ENCODE measurements around the gene CENPT.
"Not testable (repeated sequence)": the region's sequence is repeated elsewhere in the genome, so short reads cannot be mapped to it uniquely, and the experiment has no call there.

CENPT gene

DNA sequence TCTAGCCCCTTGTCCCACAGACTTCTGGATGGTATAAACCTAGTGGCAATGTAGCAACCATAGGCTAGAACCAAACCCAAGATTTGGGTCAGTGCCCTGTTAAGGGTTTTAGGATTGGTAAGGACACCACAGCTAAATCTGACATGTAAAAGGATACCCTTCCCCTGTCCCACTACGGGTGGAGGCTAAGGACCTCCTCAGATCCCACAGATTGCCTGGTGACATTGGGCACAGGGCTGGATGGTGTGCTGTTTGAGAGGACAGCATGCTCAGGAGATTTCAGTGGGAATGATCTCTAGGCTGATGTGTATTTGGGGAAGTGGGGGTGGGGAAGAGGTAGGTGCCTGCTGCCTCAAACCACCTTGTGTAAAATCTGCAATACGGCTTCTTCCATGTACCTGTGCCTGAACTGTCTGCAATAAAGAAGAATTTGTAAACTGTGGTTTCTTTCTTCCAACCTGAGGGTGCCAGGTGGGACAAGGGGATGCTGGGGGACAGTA, 24.7 kb upstream of the CENPT start:
- ChIA-PET CTCF (interaction anchor here (0.6 to 1.7 kb wide), 5 partner anchors 11 to 62 kb away, joined by 3 to 9 read pairs (median 3); partner anchors contain the start of gene NRN1L), POLR2A (ENCODE audit: low non-redundant PET) (interaction anchor here (0.6 to 0.8 kb wide), 2 partner anchors 13 to 26 kb away, joined by 3 to 4 read pairs; partner anchors contain the start of gene NUTF2)
- TF ChIP-seq, protein P1, sequence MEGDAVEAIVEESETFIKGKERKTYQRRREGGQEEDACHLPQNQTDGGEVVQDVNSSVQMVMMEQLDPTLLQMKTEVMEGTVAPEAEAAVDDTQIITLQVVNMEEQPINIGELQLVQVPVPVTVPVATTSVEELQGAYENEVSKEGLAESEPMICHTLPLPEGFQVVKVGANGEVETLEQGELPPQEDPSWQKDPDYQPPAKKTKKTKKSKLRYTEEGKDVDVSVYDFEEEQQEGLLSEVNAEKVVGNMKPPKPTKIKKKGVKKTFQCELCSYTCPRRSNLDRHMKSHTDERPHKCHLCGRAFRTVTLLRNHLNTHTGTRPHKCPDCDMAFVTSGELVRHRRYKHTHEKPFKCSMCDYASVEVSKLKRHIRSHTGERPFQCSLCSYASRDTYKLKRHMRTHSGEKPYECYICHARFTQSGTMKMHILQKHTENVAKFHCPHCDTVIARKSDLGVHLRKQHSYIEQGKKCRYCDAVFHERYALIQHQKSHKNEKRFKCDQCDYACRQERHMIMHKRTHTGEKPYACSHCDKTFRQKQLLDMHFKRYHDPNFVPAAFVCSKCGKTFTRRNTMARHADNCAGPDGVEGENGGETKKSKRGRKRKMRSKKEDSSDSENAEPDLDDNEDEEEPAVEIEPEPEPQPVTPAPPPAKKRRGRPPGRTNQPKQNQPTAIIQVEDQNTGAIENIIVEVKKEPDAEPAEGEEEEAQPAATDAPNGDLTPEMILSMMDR (conservative IDR thresholded peaks at IDR 0.05; ENCODE audit: low read depth): no peak
- peak overlapping the region; percentile 79 for H3K27ac ChIP-seq
- DNase-seq (ENCODE audit: low spot score): no peak

DNA sequence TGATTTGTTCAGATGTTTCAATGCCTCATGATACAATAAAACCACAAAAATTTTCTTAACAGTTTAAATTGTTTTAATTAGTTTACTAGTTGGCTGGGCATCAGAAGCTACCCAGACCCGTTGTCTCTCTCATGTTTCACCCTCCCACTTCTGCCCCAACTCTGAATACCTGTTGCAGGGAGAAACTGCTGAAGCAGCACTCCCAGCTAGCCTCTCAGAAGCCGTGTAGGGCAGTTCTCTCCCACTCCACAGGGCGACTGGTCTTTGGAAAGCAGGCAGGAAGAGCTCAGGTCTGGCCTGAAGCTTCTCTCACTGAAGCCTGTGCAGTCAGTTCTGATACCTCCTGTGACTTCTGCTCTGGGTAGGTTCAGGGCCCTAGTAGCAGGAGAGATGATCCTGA, 23.8 kb upstream of the CENPT start:
- no peak for DNase-seq (ENCODE audit: low spot score)
- CTCF ChIA-PET: interaction anchor here (1.2 to 1.7 kb wide), 4 partner anchors 12 to 55 kb away, joined by 3 to 9 read pairs (median 5); partner anchors contain the start of gene NRN1L
- POLR2A ChIA-PET (ENCODE audit: low non-redundant PET): interaction anchor here (0.6 to 0.8 kb wide), 2 partner anchors 12 to 25 kb away, joined by 3 to 4 read pairs; partner anchors contain the start of gene NUTF2
- TF ChIP-seq, protein P1 (conservative IDR thresholded peaks at IDR 0.05; ENCODE audit: low read depth): no peak
- peak overlapping the region; percentile 79 for H3K27ac ChIP-seq

DNA sequence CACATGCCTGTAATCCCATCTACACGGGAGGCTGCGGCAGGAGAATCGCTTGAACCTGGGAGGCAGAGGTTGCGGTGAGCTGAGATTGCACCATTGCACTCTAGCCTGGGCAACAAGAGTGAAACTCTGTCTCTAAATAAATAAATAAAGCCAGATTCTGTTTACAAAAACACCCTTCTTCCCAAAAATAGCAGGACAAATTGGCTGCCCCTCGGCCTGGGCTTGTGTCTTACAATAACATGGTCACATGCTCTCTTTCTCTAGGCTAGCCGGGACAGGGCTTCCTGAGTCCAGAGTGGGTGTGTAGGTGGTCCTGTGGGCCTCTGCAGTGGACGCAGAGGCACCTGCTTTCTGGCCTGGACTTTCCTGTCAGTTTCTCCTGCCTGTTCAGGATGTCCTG, 22.2 kb upstream of the CENPT start:
- CTCF ChIA-PET: interaction anchor here (1.4 kb wide), 1 partner anchor 202 kb away, joined by 5 read pairs; no protein-coding TSS in a partner anchor
- no peak for DNase-seq (ENCODE audit: low spot score)
- peak overlapping the region; percentile 56 for H3K27ac ChIP-seq
- TF ChIP-seq, protein P1 (conservative IDR thresholded peaks at IDR 0.05; ENCODE audit: low read depth): no peak
- POLR2A ChIA-PET (ENCODE audit: low non-redundant PET): no interaction called here

DNA sequence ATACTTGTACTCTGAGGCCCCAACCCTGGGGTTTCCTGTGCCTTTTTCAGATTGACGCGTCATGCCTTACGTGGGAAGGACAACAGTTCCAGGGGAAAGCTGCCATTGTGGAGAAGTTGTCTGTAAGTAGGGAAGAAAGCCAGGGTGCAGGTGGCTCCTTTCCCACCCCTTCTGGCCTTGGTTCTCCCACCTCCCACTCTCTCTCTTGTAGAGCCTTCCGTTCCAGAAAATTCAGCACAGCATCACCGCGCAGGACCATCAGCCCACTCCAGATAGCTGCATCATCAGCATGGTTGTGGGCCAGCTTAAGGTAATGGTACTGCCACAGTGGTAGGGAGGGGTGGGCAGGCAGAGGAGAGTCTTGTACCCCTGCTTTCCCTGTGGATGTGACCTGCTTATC, 20.8 kb upstream of the CENPT start:
- TF ChIP-seq, protein P1 (conservative IDR thresholded peaks at IDR 0.05; ENCODE audit: low read depth): no peak
- peak overlapping the region; percentile 30; the same call in 1 of the 2 replicates for H3K27ac ChIP-seq
- ChIA-PET POLR2A (ENCODE audit: low non-redundant PET) (no interaction called here), CTCF (interaction anchor here (0.6 kb wide), 1 partner anchor 61 kb away, joined by 4 read pairs; no protein-coding TSS in a partner anchor)
- DNase-seq (ENCODE audit: low spot score): no peak

DNA sequence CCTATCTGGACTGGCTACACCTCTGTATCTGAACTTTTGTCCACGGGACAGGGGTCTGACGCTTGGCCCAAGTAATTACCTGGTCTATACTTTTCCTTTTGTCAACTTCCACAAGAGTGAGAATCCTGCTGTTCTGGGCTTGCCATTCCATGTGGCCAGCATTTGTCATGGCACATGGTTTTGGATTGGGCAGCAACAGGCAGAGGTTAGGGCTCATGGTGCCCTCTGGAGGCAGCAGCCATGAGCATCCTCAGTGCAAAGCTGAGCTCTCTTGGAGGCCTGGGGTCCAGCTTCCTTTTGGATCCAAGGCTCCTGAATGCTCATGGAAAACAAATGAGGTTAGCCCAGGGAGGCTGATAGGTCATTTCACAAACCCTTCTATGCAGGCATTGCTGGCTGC, 17.8 kb upstream of the CENPT start:
- POLR2A ChIA-PET (ENCODE audit: low non-redundant PET): no interaction called here
- no peak for DNase-seq (ENCODE audit: low spot score)
- peak overlapping the region; percentile 17; the same call in 1 of the 2 replicates for H3K27ac ChIP-seq
- CTCF ChIA-PET: interaction anchor here (0.6 to 1.3 kb wide), 5 partner anchors 46 to 236 kb away, joined by 3 to 5 read pairs (median 4); no protein-coding TSS in a partner anchor
- TF ChIP-seq, protein P1 (conservative IDR thresholded peaks at IDR 0.05; ENCODE audit: low read depth): no peak; the same call in 1 of the 2 replicates

DNA sequence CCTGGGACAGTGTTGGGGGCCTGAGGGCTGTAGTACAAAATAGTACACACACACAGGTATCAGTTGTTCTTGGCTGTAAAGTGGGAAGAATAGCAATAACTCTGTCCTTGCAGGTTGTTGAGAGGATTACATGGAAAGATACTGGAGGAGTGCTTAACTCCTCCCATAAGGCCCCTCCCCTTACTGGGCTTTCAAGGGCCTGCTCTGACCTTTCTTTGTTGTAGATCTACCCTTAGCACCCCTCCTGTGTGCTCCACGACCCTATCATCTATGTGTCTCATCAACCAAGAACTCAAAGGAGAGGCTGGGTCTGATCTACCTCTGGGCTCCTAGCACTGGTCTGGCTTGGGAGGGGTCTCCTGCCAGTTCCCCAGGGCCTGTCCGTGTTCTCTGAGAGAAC, 17.1 kb upstream of the CENPT start:
- ChIA-PET POLR2A (ENCODE audit: low non-redundant PET) (interaction anchor here (0.7 kb wide), 1 partner anchor 20 kb away, joined by 3 read pairs; no protein-coding TSS in a partner anchor), CTCF (interaction anchor here (1.3 kb wide), 1 partner anchor 192 kb away, joined by 4 read pairs; no protein-coding TSS in a partner anchor)
- DNase-seq (ENCODE audit: low spot score): no peak
- peak overlapping the region; percentile 17; the same call in 1 of the 2 replicates for H3K27ac ChIP-seq
- TF ChIP-seq, protein P1 (conservative IDR thresholded peaks at IDR 0.05; ENCODE audit: low read depth): no peak

DNA sequence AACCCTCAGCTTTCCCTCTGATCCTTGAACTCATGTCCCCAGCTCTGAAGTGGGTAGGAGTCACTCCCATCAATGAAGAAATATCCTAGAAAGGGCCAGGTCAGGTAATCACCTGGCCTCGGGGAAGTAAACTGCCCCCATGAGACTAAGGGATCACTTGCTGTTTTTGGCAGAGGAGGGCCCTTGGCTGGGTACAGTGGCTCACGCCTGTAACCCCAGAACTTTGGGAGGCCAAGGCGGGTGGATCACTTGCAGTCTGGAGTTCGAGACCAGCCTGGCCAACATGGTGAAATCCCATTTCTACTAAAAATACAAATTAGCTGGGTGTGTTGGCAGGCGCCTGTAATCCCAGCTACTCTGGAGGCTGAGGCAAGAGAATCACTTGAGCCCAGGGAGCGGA, 16.6 kb upstream of the CENPT start:
- ChIA-PET CTCF (interaction anchor here (0.9 kb wide), 1 partner anchor 192 kb away, joined by 4 read pairs; no protein-coding TSS in a partner anchor), POLR2A (ENCODE audit: low non-redundant PET) (interaction anchor here (0.7 kb wide), 1 partner anchor 19 kb away, joined by 3 read pairs; no protein-coding TSS in a partner anchor)
- DNase-seq (ENCODE audit: low spot score): not testable (repeated sequence)
- H3K27ac ChIP-seq: peak overlapping the region; percentile 79
